ENCODE results near the gene ZC3H18. TPM values are rescaled to one million over a fixed set of nuclear protein-coding genes. Genes with fewer than 3 reads are reported as not detected.

Gene ZC3H18
- total RNA-seq, 1 donor from 2014 or later: 49.3 TPM

GRCh38 chr16:88535191-88535856 is 34.9 kb upstream of the ZC3H18 start:
- peaks cover 13% of the 10 kb centered on the region for H3K27me3 Mint-ChIP-seq (ENCODE audit: unreplicated experiment)

GRCh38 chr16:88535857-88536222 is 34.4 kb upstream of the ZC3H18 start:
- peaks cover 5% of the 10 kb centered on the region for H3K36me3 Mint-ChIP-seq (ENCODE audit: low read depth, unreplicated experiment)
- peaks cover 6% of the 10 kb centered on the region for H3K4me1 Mint-ChIP-seq (ENCODE audit: unreplicated experiment)
- DNase-seq (ENCODE audit: low spot score): no peak
- peaks cover 13% of the 10 kb centered on the region for H3K27me3 Mint-ChIP-seq (ENCODE audit: unreplicated experiment)
- H3K4me3 Mint-ChIP-seq (ENCODE audit: unreplicated experiment): peak overlapping the region; percentile 81
- H3K9me3 Mint-ChIP-seq (ENCODE audit: unreplicated experiment): no peaks in the 10 kb centered on the region
- peak overlapping the region; percentile 64 for H3K27ac Mint-ChIP-seq (ENCODE audit: unreplicated experiment)
- no peak for TF ChIP-seq CTCF (IDR thresholded peaks at IDR 0.05; ENCODE audit: unreplicated experiment)

More at GRCh38 chr16:88535191-88535856, 34.9 kb upstream of the ZC3H18 start:
- H3K4me1 Mint-ChIP-seq (ENCODE audit: unreplicated experiment): peaks cover 6% of the 10 kb centered on the region
- H3K4me3 Mint-ChIP-seq (ENCODE audit: unreplicated experiment): no peak overlapping the region
- DNase-seq (ENCODE audit: low spot score): no peak
- no peak for TF ChIP-seq CTCF (IDR thresholded peaks at IDR 0.05; ENCODE audit: unreplicated experiment)
- no peaks in the 10 kb centered on the region for H3K9me3 Mint-ChIP-seq (ENCODE audit: unreplicated experiment)
- H3K36me3 Mint-ChIP-seq (ENCODE audit: low read depth, unreplicated experiment): peaks cover 5% of the 10 kb centered on the region
- H3K27ac Mint-ChIP-seq (ENCODE audit: unreplicated experiment): no peak overlapping the region

- H3K9me3 Mint-ChIP-seq (ENCODE audit: unreplicated experiment): no peaks in the 10 kb centered on the region
- H3K4me3 Mint-ChIP-seq (ENCODE audit: unreplicated experiment): no peak overlapping the region
- peaks cover 11% of the 10 kb centered on the region for H3K27me3 Mint-ChIP-seq (ENCODE audit: unreplicated experiment)
- TF ChIP-seq CTCF (IDR thresholded peaks at IDR 0.05; ENCODE audit: unreplicated experiment): no peak
- no peak for DNase-seq (ENCODE audit: low spot score)
- H3K27ac Mint-ChIP-seq (ENCODE audit: unreplicated experiment): no peak overlapping the region
- peaks cover 6% of the 10 kb centered on the region for H3K4me1 Mint-ChIP-seq (ENCODE audit: unreplicated experiment)
- peaks cover 5% of the 10 kb centered on the region for H3K36me3 Mint-ChIP-seq (ENCODE audit: low read depth, unreplicated experiment)
Measured at GRCh38 chr16:88536510-88536909, 33.7 kb upstream of the ZC3H18 start.

- H3K4me3 Mint-ChIP-seq (ENCODE audit: unreplicated experiment): no peak overlapping the region
- H3K9me3 Mint-ChIP-seq (ENCODE audit: unreplicated experiment): no peaks in the 10 kb centered on the region
- H3K27ac Mint-ChIP-seq (ENCODE audit: unreplicated experiment): no peak overlapping the region
- peaks cover 6% of the 10 kb centered on the region for H3K4me1 Mint-ChIP-seq (ENCODE audit: unreplicated experiment)
- DNase-seq (ENCODE audit: low spot score): no peak
- H3K27me3 Mint-ChIP-seq (ENCODE audit: unreplicated experiment): peaks cover 10% of the 10 kb centered on the region
- peaks cover 5% of the 10 kb centered on the region for H3K36me3 Mint-ChIP-seq (ENCODE audit: low read depth, unreplicated experiment)
- no peak for TF ChIP-seq CTCF (IDR thresholded peaks at IDR 0.05; ENCODE audit: unreplicated experiment)
Measured at GRCh38 chr16:88536971-88537751, 33.0 kb upstream of the ZC3H18 start.

GRCh38 chr16:88537859-88538258 is 32.3 kb upstream of the ZC3H18 start:
- no peak for DNase-seq (ENCODE audit: low spot score)
- Mint-ChIP-seq H3K27ac (ENCODE audit: unreplicated experiment) (no peak overlapping the region), H3K27me3 (ENCODE audit: unreplicated experiment) (peaks cover 10% of the 10 kb centered on the region), H3K4me1 (ENCODE audit: unreplicated experiment) (peaks cover 6% of the 10 kb centered on the region), H3K36me3 (ENCODE audit: low read depth, unreplicated experiment) (peaks cover 5% of the 10 kb centered on the region), H3K4me3 (ENCODE audit: unreplicated experiment) (no peak overlapping the region), H3K9me3 (ENCODE audit: unreplicated experiment) (no peaks in the 10 kb centered on the region)
- TF ChIP-seq CTCF (IDR thresholded peaks at IDR 0.05; ENCODE audit: unreplicated experiment): no peak

Measured in endothelial cell (in vitro differentiated cells).